Body of pancreas (tissue), 4 donors: ENCODE results near the gene ZDHHC5.

Experiments
- CTCF ChIP-seq, 7 experiments: fragments of 450-650 bp in 4 of 7; fragments of 200-600 bp in 3 of 7; sonication (generic) in 3 of 7; IDR thresholded peaks; one replicate each; pipeline ENCODE4 v1.5.1; 2016 to 2019; ENCODE audit warnings: antibody characterized with exemption in 7 of 7
- POLR2A ChIP-seq, 3 donors: fragments of 450-650 bp; IDR thresholded peaks; one replicate each; pipeline ENCODE4 v1.6.1; 2016; ENCODE audit warnings: antibody characterized with exemption in 3 of 3, mild to moderate bottlenecking in 2 of 3

- peak in 6 of 7 experiments; percentile 26 to 54 (median 45) for TF ChIP-seq CTCF (IDR thresholded peaks at IDR 0.05)
- TF ChIP-seq POLR2A (IDR thresholded peaks at IDR 0.05), result no peak
Observed at GRCh38 chr11:57641011-57641807, 26.7 kb upstream of the ZDHHC5 start.
